Duodenal mucosa (tissue), 2 donors: ENCODE results near the gene TBX19.

Experiments
- H3K27ac ChIP-seq: one replicate; pipeline ENCODE4 v1.7.0; 2013; ENCODE audit warnings: low read depth, low read length
- H3K27me3 ChIP-seq, 2 donors: one replicate each; pipeline ENCODE4 v1.7.0; 2013; ENCODE audit warnings: low read length in 2 of 2, control low read depth in 1 of 2; ENCODE audit not compliant: insufficient read depth in 2 of 2, control insufficient read depth in 1 of 2
- H3K36me3 ChIP-seq, 2 donors: one replicate each; pipeline ENCODE4 v1.7.0; 2013; ENCODE audit warnings: low read length in 2 of 2, control low read depth in 1 of 2; ENCODE audit not compliant: insufficient read depth in 2 of 2, control insufficient read depth in 1 of 2
- H3K4me1 ChIP-seq, 2 donors: one replicate each; pipeline ENCODE4 v1.7.0; 2013; ENCODE audit warnings: low read length in 2 of 2, control low read depth in 1 of 2; ENCODE audit not compliant: insufficient read depth in 2 of 2, control insufficient read depth in 1 of 2
- H3K4me3 ChIP-seq, 2 donors: one replicate each; pipeline ENCODE4 v1.7.0; 2013; ENCODE audit warnings: low read length in 2 of 2, low read depth in 1 of 2
- H3K9ac ChIP-seq, 2 donors: one replicate each; pipeline ENCODE4 v1.7.0; 2013; ENCODE audit warnings: low read length in 2 of 2, low read depth in 1 of 2
- H3K9me3 ChIP-seq, 2 donors: one replicate each; pipeline ENCODE4 v1.7.0; 2013; ENCODE audit warnings: low read length in 2 of 2, control low read depth in 1 of 2; ENCODE audit not compliant: control insufficient read depth in 1 of 2

TBX19 gene

GRCh38 chr1:168271636-168272035 lies 9.0 kb upstream of the TBX19 start:
- Histone ChIP-seq H3K27me3 (no peaks in the 10 kb centered on the region), H3K9me3 (no peaks in the 10 kb centered on the region), H3K27ac (no peak overlapping the region), H3K36me3 (no peaks in the 10 kb centered on the region), H3K9ac (no peak overlapping the region), H3K4me3 (no peak overlapping the region), H3K4me1 (no peaks in the 10 kb centered on the region)

GRCh38 chr1:168273575-168273974 lies 7.1 kb upstream of the TBX19 start:
- no peaks in the 10 kb centered on the region for H3K4me1 ChIP-seq
- no peak overlapping the region for H3K9ac ChIP-seq
- no peaks in the 10 kb centered on the region for H3K9me3 ChIP-seq
- no peaks in the 10 kb centered on the region for H3K27me3 ChIP-seq
- H3K27ac ChIP-seq = no peak overlapping the region
- H3K36me3 ChIP-seq = no peaks in the 10 kb centered on the region
- no peak overlapping the region for H3K4me3 ChIP-seq

- Histone ChIP-seq H3K9me3 (no peaks in the 10 kb centered on the region), H3K9ac (no peak overlapping the region), H3K36me3 (no peaks in the 10 kb centered on the region)
These were observed 1.4 kb upstream of the TBX19 start for GRCh38 chr1:168279253-168279652.

GRCh38 chr1:168281603-168282325 lies 1.1 kb downstream of the TBX19 start:
- no peak overlapping the region for H3K4me3 ChIP-seq
- H3K4me1 ChIP-seq = no peaks in the 10 kb centered on the region
- H3K36me3 ChIP-seq = no peaks in the 10 kb centered on the region
- no peak overlapping the region for H3K9ac ChIP-seq
- H3K27me3 ChIP-seq = no peaks in the 10 kb centered on the region
- no peaks in the 10 kb centered on the region for H3K9me3 ChIP-seq
- no peak overlapping the region for H3K27ac ChIP-seq

More at GRCh38 chr1:168279253-168279652, 1.4 kb upstream of the TBX19 start:
- Histone ChIP-seq H3K4me1 (no peaks in the 10 kb centered on the region), H3K27ac (no peak overlapping the region), H3K4me3 (no peak overlapping the region), H3K27me3 (no peaks in the 10 kb centered on the region)

- no peaks in the 10 kb centered on the region for H3K9me3 ChIP-seq
- no peak overlapping the region for H3K4me3 ChIP-seq
- no peak overlapping the region for H3K9ac ChIP-seq
- no peaks in the 10 kb centered on the region for H3K4me1 ChIP-seq
- H3K27ac ChIP-seq = no peak overlapping the region
- H3K36me3 ChIP-seq = no peaks in the 10 kb centered on the region
- H3K27me3 ChIP-seq = no peaks in the 10 kb centered on the region
These were observed 4.8 kb downstream of the TBX19 start for GRCh38 chr1:168285521-168285790.

DNA sequence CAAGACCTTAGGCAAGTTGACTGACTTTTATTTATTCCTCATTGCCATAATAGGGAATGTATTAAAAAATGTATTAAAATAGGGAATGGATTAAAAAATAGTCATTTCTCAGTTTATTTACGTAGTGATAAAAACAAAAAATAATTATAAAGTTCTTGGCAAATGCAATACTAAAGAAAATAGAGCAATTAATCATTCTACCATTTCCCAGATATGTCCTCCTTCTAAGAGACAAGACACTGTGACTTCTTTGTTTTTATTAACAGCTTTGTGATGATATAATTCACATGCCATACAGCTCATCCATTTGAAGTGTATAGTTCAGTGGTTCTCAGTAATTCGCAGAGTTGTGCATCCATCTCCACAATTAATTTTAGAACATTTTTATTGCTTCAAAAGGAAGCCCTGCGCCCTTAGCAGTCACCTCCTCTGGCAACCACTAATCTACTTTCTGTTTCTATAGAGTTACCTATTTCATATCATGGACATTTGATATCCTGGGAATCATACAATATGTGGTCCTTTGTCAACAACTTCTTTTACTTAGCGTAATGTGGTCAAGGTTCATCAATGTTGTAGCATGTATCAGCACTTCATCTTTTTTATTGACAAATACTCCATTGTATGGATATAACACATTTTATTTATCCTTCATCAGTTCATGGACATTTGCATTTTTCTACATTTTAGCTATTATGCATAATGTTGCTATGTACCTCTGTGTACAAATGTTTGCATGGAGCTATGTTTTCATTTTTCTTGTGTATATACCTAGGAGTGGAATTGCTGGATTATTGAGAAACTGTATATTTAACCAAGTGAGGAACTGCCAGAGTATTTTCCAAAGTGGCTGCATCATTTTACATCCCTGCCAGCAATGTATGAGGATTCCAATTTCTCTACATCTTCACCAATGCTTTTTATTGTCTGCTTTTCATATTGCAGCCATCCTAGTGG lies 5.6 kb downstream of the TBX19 start:
- Histone ChIP-seq H3K4me1 (no peaks in the 10 kb centered on the region), H3K9me3 (no peaks in the 10 kb centered on the region), H3K27ac (no peak overlapping the region), H3K27me3 (no peaks in the 10 kb centered on the region), H3K9ac (no peak overlapping the region), H3K36me3 (no peaks in the 10 kb centered on the region), H3K4me3 (no peak overlapping the region)

DNA sequence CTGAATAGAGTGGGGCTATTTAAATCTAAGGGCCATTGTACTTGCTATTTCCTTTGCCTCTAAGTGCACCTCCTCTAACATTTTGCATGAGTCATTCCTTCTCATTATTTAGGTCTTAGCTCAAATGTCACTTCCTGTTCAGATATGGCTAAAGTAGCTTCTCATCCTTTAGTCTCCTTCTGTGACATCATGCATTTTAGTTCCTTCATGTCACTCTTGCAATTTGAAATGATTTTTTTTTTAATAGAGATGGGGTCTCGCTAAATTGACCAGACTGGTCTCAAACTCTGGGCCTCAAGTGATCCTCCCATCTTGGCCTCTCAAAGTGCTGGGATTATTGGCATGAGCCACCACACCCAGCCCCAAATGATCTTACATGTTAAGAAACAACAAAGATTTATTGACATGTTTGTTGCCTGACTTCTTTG lies 6.6 kb downstream of the TBX19 start:
- H3K9ac ChIP-seq = no peak overlapping the region
- no peaks in the 10 kb centered on the region for H3K36me3 ChIP-seq
- no peak overlapping the region for H3K4me3 ChIP-seq
- no peaks in the 10 kb centered on the region for H3K4me1 ChIP-seq
- no peaks in the 10 kb centered on the region for H3K27me3 ChIP-seq
- no peak overlapping the region for H3K27ac ChIP-seq
- no peaks in the 10 kb centered on the region for H3K9me3 ChIP-seq

GRCh38 chr1:168288311-168289052 lies 7.8 kb downstream of the TBX19 start:
- H3K27me3 ChIP-seq = no peaks in the 10 kb centered on the region
- H3K4me3 ChIP-seq = no peak overlapping the region
- no peak overlapping the region for H3K9ac ChIP-seq
- peaks cover 0 to under 1% of the 10 kb centered on the region in 2 donors for H3K36me3 ChIP-seq
- no peaks in the 10 kb centered on the region for H3K4me1 ChIP-seq
- H3K9me3 ChIP-seq = no peaks in the 10 kb centered on the region
- H3K27ac ChIP-seq = no peak overlapping the region

GRCh38 chr1:168291222-168291837 lies 10.7 kb downstream of the TBX19 start:
- H3K27ac ChIP-seq = no peak overlapping the region
- peaks cover 0 to 2% of the 10 kb centered on the region in 2 donors for H3K36me3 ChIP-seq
- no peaks in the 10 kb centered on the region for H3K4me1 ChIP-seq
- no peaks in the 10 kb centered on the region for H3K9me3 ChIP-seq
- no peaks in the 10 kb centered on the region for H3K27me3 ChIP-seq
- H3K4me3 ChIP-seq = no peak overlapping the region
- H3K9ac ChIP-seq = no peak overlapping the region
